Kidney epithelial cell (primary cell): ENCODE data around the gene PSTPIP1. TPM values are rescaled to one million over a fixed set of nuclear protein-coding genes. Genes with fewer than 3 reads are reported as not detected.

Experiments
- DNase-seq: peaks from one replicate; pipeline ENCODE4 v3.0.0-alpha.2; 2010; ENCODE audit warnings: low read depth
- H3K27me3 ChIP-seq: 2 replicates; pipeline ENCODE4 v1.6.0; 2011; ENCODE audit warnings: low read length; ENCODE audit not compliant: control insufficient read depth, insufficient read depth
- H3K36me3 ChIP-seq: 2 replicates; pipeline ENCODE4 v1.5.1; 2011; ENCODE audit warnings: low read length; ENCODE audit not compliant: control insufficient read depth, insufficient read depth
- H3K4me3 ChIP-seq: 2 replicates; pipeline ENCODE4 v1.5.1; 2011; ENCODE audit warnings: low read depth, mild to moderate bottlenecking, control low read depth, low read length
- CTCF ChIP-seq: IDR thresholded peaks from 2 replicates; pipeline ENCODE4 v1.5.1; 2011; ENCODE audit warnings: mild to moderate bottlenecking, moderate library complexity, low read length, control low read depth, inconsistent platforms; ENCODE audit not compliant: insufficient read depth, poor library complexity, severe bottlenecking
- total RNA-seq: library from RNA; depleted of rRNA; stranded (reverse); fragments of >200 nt; gene quantifications from 2 replicates; pipeline ENCODE4 v1.2.3, GENCODE V29; 2015

PSTPIP1 gene
- total RNA-seq, 1 donor from 2014 or later, result not detected

GRCh38 chr15:77057072-77057471 is 62.1 kb downstream of the PSTPIP1 start:
- Histone ChIP-seq H3K4me3 (no peak overlapping the region), H3K36me3 (no peaks in the 10 kb centered on the region), H3K27me3 (no peaks in the 10 kb centered on the region)
- no peak for TF ChIP-seq CTCF
- DNase-seq, result no peak

GRCh38 chr15:77057685-77058084 is 62.8 kb downstream of the PSTPIP1 start:
- no peaks in the 10 kb centered on the region for H3K36me3 ChIP-seq
- no peak for DNase-seq
- no peak for TF ChIP-seq CTCF
- H3K4me3 ChIP-seq, result no peak overlapping the region
- no peaks in the 10 kb centered on the region for H3K27me3 ChIP-seq

- no peaks in the 10 kb centered on the region for H3K36me3 ChIP-seq
- no peak for DNase-seq
- no peak for TF ChIP-seq CTCF
- no peak overlapping the region for H3K4me3 ChIP-seq
- no peaks in the 10 kb centered on the region for H3K27me3 ChIP-seq
Measured at GRCh38 chr15:77058468-77058867, 63.5 kb downstream of the PSTPIP1 start.

GRCh38 chr15:77059786-77060361 is 64.9 kb downstream of the PSTPIP1 start:
- DNase-seq, result no peak
- Histone ChIP-seq H3K36me3 (no peaks in the 10 kb centered on the region), H3K27me3 (no peaks in the 10 kb centered on the region), H3K4me3 (no peak overlapping the region)
- TF ChIP-seq CTCF, result no peak

GRCh38 chr15:77060546-77060945 is 65.6 kb downstream of the PSTPIP1 start:
- no peak for TF ChIP-seq CTCF
- Histone ChIP-seq H3K27me3 (no peaks in the 10 kb centered on the region), H3K4me3 (no peak overlapping the region), H3K36me3 (no peaks in the 10 kb centered on the region)
- DNase-seq, result no peak

GRCh38 chr15:77063249-77063648 is 68.3 kb downstream of the PSTPIP1 start:
- H3K36me3 ChIP-seq, result no peaks in the 10 kb centered on the region
- H3K4me3 ChIP-seq, result no peak overlapping the region
- no peaks in the 10 kb centered on the region for H3K27me3 ChIP-seq
- no peak for TF ChIP-seq CTCF
- DNase-seq, result no peak
